Inferior parietal cortex (tissue), 1 donor: ENCODE data around the gene STAC3.
A peak's percentile ranks its signal among the peaks of the same experiment; 100 is the strongest.
"Not testable (repeated sequence)": the region's sequence is repeated elsewhere in the genome, so short reads cannot be mapped to it uniquely, and the experiment has no call there.

Experiments used
- DNase-seq: peaks from one replicate; pipeline ENCODE4 v3.0.0-alpha.2; 2016; ENCODE audit errors: extremely low spot score

STAC3 gene

GRCh38 chr12:57250956-57251355 lies at the start of gene STAC3:
TSS of gene STAC3 (minus strand) at chr12:57251187. CDS start at chr12:57249636, 1,551 bp downstream.
- no peak for DNase-seq

GRCh38 chr12:57299514-57300016 lies 48.6 kb upstream of the STAC3 start:
- DNase-seq, result no peak

GRCh38 chr12:57296291-57296690 lies 45.3 kb upstream of the STAC3 start:
- DNase-seq, result no peak

GRCh38 chr12:57282073-57282472 lies 31.1 kb upstream of the STAC3 start:
- not testable (repeated sequence) for DNase-seq

GRCh38 chr12:57280211-57281062 lies 29.4 kb upstream of the STAC3 start:
- DNase-seq, result peak; percentile 58

- no peak for DNase-seq
Measured at GRCh38 chr12:57278465-57279381, 27.7 kb upstream of the STAC3 start.

GRCh38 chr12:57276935-57277563 lies 26.1 kb upstream of the STAC3 start:
- DNase-seq, result no peak

GRCh38 chr12:57276233-57276632 lies 25.2 kb upstream of the STAC3 start:
- DNase-seq, result not testable (repeated sequence)

GRCh38 chr12:57273516-57273915 lies 22.5 kb upstream of the STAC3 start:
- DNase-seq, result no peak

GRCh38 chr12:57272337-57273151 lies 21.6 kb upstream of the STAC3 start:
- DNase-seq, result no peak

GRCh38 chr12:57270966-57271470 lies 20.0 kb upstream of the STAC3 start:
- DNase-seq, result no peak

GRCh38 chr12:57268264-57268663 lies 17.3 kb upstream of the STAC3 start:
- DNase-seq, result no peak

GRCh38 chr12:57266681-57267080 lies 15.7 kb upstream of the STAC3 start:
- DNase-seq, result no peak

GRCh38 chr12:57263096-57263495 lies 12.1 kb upstream of the STAC3 start:
- no peak for DNase-seq

- no peak for DNase-seq
Measured at GRCh38 chr12:57262126-57262822, 11.3 kb upstream of the STAC3 start.

GRCh38 chr12:57261428-57261865 lies 10.5 kb upstream of the STAC3 start:
- no peak for DNase-seq

- DNase-seq, result no peak
Measured at GRCh38 chr12:57260366-57260765, 9.4 kb upstream of the STAC3 start.

- no peak for DNase-seq
Measured at GRCh38 chr12:57258977-57259970, 8.3 kb upstream of the STAC3 start.

- no peak for DNase-seq
Measured at GRCh38 chr12:57255916-57256315, 4.9 kb upstream of the STAC3 start.
